Activated T-helper 1 cell treated with anti-CD3 and anti-CD28 coated beads, Interleukin-12 subunit alpha, Interleukin-12 subunit beta, Interleukin-2, Interleukin-4 antibody, amounts not matched to agents 30 ng/mL and 10 ng/mL and 1 ng/mL, durations not matched to agents 14 hours and 24 hours and 36 hours (primary cell): ENCODE data around the gene ARHGAP25. TPM values are rescaled to one million over a fixed set of nuclear protein-coding genes. Genes with fewer than 3 reads are reported as not detected.

Experiments used
- DNase-seq: peaks from one replicate; pipeline ENCODE4 v3.0.0; 2021; ENCODE audit warnings: low spot score
- H3K27ac Mint-ChIP-seq: one replicate; pipeline ENCODE4 v1.8.0; 2021; ENCODE audit warnings: mild to moderate bottlenecking, mixed read lengths
- H3K27me3 Mint-ChIP-seq: one replicate; pipeline ENCODE4 v1.8.0; 2022; ENCODE audit warnings: mild to moderate bottlenecking, moderate library complexity, mixed read lengths; ENCODE audit not compliant: insufficient read depth
- H3K36me3 Mint-ChIP-seq: one replicate; pipeline ENCODE4 v1.8.0; 2021; ENCODE audit warnings: low read depth, mixed read lengths
- H3K4me1 Mint-ChIP-seq: one replicate; pipeline ENCODE4 v1.8.0; 2021; ENCODE audit warnings: low read depth, mixed read lengths
- H3K4me3 Mint-ChIP-seq: one replicate; pipeline ENCODE4 v1.8.0; 2021; ENCODE audit warnings: mild to moderate bottlenecking, moderate library complexity, mixed read lengths
- H3K9me3 Mint-ChIP-seq: one replicate; pipeline ENCODE4 v1.8.0; 2021; ENCODE audit warnings: mixed read lengths
- intact Hi-C: fragments of 100-400 bp; cut with micrococcal nuclease; formaldehyde crosslinking; loops from one replicate; pipeline ENCODE4 v1.15.1; 2024
- total RNA-seq: library from RNA; stranded (reverse); gene quantifications from 2 replicates; pipeline ENCODE4 v1.2.3, GENCODE V29; 2022

Gene ARHGAP25
- total RNA-seq, 1 donor from 2014 or later, result 74.2 TPM

- no peak overlapping the region for H3K27ac Mint-ChIP-seq
- H3K4me3 Mint-ChIP-seq, result no peak overlapping the region
- intact Hi-C loops, result no loop called here
- H3K27me3 Mint-ChIP-seq, result no peaks in the 10 kb centered on the region
- peaks cover 60% of the 10 kb centered on the region for H3K36me3 Mint-ChIP-seq
- peaks cover 38% of the 10 kb centered on the region for H3K4me1 Mint-ChIP-seq
- no peak for DNase-seq
- no peaks in the 10 kb centered on the region for H3K9me3 Mint-ChIP-seq
These were observed 90.2 kb downstream of the ARHGAP25 start for GRCh38 chr2:68824831-68825230.

- H3K27me3 Mint-ChIP-seq, result no peaks in the 10 kb centered on the region
- no peak overlapping the region for H3K4me3 Mint-ChIP-seq
- intact Hi-C loops, result no loop called here
- H3K9me3 Mint-ChIP-seq, result no peaks in the 10 kb centered on the region
- peaks cover 59% of the 10 kb centered on the region for H3K36me3 Mint-ChIP-seq
- H3K27ac Mint-ChIP-seq, result peak overlapping the region; percentile 1
- H3K4me1 Mint-ChIP-seq, result peaks cover 49% of the 10 kb centered on the region
- no peak for DNase-seq
These were observed 91.3 kb downstream of the ARHGAP25 start for GRCh38 chr2:68825866-68826265.

DNA sequence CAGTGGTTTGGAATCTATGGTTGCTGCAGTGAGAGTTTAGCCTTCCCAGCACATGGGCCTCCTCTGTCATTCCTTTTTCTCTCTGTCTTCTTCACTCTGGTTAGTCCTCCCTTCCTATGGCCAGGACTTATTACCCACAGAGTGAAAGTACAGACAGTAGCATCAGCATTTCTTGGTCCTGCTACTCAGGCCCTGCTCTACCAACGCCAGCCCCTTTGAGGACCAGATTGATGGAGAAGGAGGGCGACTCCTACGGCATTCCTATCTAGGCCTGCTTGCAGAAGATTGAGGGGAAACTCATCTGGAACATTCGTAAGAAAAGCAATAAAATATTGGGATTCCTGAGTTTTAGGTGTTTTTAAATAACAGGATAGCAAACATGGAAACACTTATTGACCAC, 93.1 kb downstream of the ARHGAP25 start:
- intact Hi-C loops, result no loop called here
- H3K36me3 Mint-ChIP-seq, result peaks cover 50% of the 10 kb centered on the region
- H3K9me3 Mint-ChIP-seq, result no peaks in the 10 kb centered on the region
- peaks cover 67% of the 10 kb centered on the region for H3K4me1 Mint-ChIP-seq
- no peak for DNase-seq
- peak overlapping the region; percentile 49 for H3K27ac Mint-ChIP-seq
- no peak overlapping the region for H3K4me3 Mint-ChIP-seq
- no peaks in the 10 kb centered on the region for H3K27me3 Mint-ChIP-seq

DNA sequence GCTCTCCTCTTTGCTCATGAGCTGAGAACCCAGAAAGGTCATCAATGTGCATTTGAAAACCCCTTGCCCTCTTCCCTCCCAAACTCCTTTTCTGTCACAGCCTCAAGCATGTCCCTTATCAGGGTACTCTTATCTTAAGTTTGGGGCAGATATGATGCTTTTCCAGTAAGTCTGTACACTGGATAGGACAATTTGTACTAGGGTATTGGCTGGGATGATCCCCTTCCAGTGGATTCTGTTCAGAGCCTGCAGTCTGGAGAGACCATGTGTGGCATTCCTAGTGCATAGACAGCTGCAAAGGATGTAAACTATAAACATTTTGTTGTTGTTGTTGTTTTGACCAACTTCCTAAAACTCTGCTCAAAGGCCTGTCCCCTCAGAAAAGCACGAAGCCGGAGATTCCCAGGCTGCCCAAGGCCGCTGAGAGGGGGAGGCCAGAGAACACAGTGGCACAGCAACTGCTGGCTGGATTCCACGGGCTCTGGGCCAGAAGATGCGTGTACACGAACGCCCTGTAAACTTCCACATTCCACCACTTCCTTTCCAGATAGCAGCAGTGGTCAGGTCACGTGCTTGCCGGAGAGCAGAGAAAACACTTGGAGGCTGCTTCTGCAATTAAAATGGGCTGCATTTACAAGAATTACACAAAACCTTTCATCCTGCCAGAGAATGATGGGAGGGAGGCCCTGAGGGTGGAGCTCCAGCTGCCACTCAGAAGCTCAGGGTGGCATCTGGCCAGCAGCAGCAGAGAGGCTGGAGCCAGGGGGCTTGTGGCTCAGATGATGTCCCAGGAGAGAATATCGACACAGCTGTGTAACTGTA, 94.5 kb downstream of the ARHGAP25 start:
- Mint-ChIP-seq H3K4me3 (peak overlapping the region; percentile 71), H3K27me3 (no peaks in the 10 kb centered on the region), H3K4me1 (peaks cover 77% of the 10 kb centered on the region), H3K9me3 (no peaks in the 10 kb centered on the region), H3K27ac (peak overlapping the region; percentile 92), H3K36me3 (peaks cover 38% of the 10 kb centered on the region)
- intact Hi-C loops, result no loop called here
- peak; percentile 71 for DNase-seq

GRCh38 chr2:68829749-68830148, 95.1 kb downstream of the ARHGAP25 start:
- H3K27me3 Mint-ChIP-seq, result no peaks in the 10 kb centered on the region
- intact Hi-C loops, result loop anchor here (2.0 to 5.0 kb wide), 3 partner anchors 15 to 177 kb away; no protein-coding TSS in a partner anchor
- H3K27ac Mint-ChIP-seq, result peak overlapping the region; percentile 92
- H3K9me3 Mint-ChIP-seq, result no peaks in the 10 kb centered on the region
- DNase-seq, result no peak
- peaks cover 79% of the 10 kb centered on the region for H3K4me1 Mint-ChIP-seq
- H3K36me3 Mint-ChIP-seq, result peaks cover 33% of the 10 kb centered on the region
- peak overlapping the region; percentile 71 for H3K4me3 Mint-ChIP-seq

DNA sequence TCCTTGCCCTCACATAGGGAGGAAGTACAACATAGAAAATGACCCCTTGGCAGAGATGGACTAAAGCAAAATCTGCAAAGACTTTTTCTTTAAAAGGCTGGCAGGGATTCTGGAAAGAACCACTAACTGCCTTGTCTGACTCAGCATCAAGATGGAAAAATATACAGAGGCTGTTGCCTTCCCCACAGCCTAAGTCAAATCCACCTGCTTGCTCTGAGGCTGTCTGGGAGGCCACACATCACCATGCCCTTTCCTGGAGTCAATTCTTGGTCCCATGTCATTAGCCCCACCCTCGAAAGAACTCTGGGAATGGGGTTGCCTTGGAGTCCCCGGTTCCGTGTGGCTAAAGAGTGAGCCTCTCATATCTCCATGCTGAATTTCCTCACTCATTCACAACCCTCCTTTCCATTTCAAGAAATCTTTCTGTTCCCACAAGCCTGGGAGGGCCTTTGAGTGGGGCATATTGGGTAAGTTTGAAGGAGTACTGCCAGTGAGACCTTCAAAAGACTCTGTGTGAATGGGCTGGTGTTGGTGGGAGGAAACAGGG, 97.1 kb downstream of the ARHGAP25 start:
- Mint-ChIP-seq H3K4me1 (peaks cover 85% of the 10 kb centered on the region), H3K27me3 (no peaks in the 10 kb centered on the region), H3K36me3 (peaks cover 18% of the 10 kb centered on the region), H3K27ac (peak overlapping the region; percentile 88), H3K4me3 (peak overlapping the region; percentile 62), H3K9me3 (no peaks in the 10 kb centered on the region)
- intact Hi-C loops, result loop anchor here (1.0 to 5.0 kb wide), 5 partner anchors 17 to 179 kb away; no protein-coding TSS in a partner anchor
- DNase-seq, result no peak

GRCh38 chr2:68832233-68832869, 97.7 kb downstream of the ARHGAP25 start:
- Mint-ChIP-seq H3K27me3 (no peaks in the 10 kb centered on the region), H3K27ac (peak overlapping the region; percentile 88), H3K4me3 (peak overlapping the region; percentile 62), H3K9me3 (no peaks in the 10 kb centered on the region), H3K36me3 (peaks cover 17% of the 10 kb centered on the region), H3K4me1 (peaks cover 86% of the 10 kb centered on the region)
- intact Hi-C loops, result loop anchor here (1.0 to 5.0 kb wide), 4 partner anchors 35 to 180 kb away; no protein-coding TSS in a partner anchor
- no peak for DNase-seq

DNA sequence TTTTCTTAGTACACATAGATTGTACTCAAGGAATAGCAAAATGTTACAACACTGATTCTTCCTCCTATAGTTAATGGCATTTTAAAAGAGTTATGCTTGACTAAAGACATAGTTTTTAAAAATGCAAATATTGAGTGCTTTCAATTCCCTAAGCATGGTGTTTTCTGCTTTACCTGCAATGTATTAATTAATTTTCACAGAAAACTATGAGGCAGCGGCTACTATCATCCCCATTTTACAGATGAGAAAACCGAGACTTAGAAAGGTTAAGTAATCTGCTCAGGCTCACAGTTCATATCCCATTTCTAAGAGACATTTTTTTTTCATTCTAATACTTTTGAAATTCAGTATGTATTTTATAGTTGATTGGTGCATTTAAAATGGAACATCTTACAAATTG, 98.6 kb downstream of the ARHGAP25 start:
- no peaks in the 10 kb centered on the region for H3K27me3 Mint-ChIP-seq
- intact Hi-C loops, result loop anchor here (5.0 kb wide), 2 partner anchors 36 to 181 kb away; no protein-coding TSS in a partner anchor

GRCh38 chr2:68834737-68835376, 100.2 kb downstream of the ARHGAP25 start:
- Mint-ChIP-seq H3K36me3 (peaks cover 2% of the 10 kb centered on the region), H3K27me3 (no peaks in the 10 kb centered on the region), H3K4me1 (peaks cover 70% of the 10 kb centered on the region), H3K4me3 (no peak overlapping the region), H3K9me3 (no peaks in the 10 kb centered on the region), H3K27ac (peak overlapping the region; percentile 27)
- DNase-seq, result no peak
- intact Hi-C loops, result loop anchor here (5.0 kb wide), 3 partner anchors 38 to 448 kb away; no protein-coding TSS in a partner anchor

More for the DNA sequence above, 98.6 kb downstream of the ARHGAP25 start:
- Mint-ChIP-seq H3K36me3 (peaks cover 11% of the 10 kb centered on the region), H3K9me3 (no peaks in the 10 kb centered on the region), H3K4me1 (peaks cover 87% of the 10 kb centered on the region), H3K27ac (no peak overlapping the region), H3K4me3 (no peak overlapping the region)
- no peak for DNase-seq

- Mint-ChIP-seq H3K36me3 (peaks cover 1% of the 10 kb centered on the region), H3K27ac (no peak overlapping the region), H3K9me3 (no peaks in the 10 kb centered on the region), H3K4me1 (peaks cover 62% of the 10 kb centered on the region), H3K27me3 (no peaks in the 10 kb centered on the region), H3K4me3 (no peak overlapping the region)
- intact Hi-C loops, result loop anchor here (2.0 to 5.0 kb wide), 2 partner anchors 119 to 448 kb away; no protein-coding TSS in a partner anchor
- no peak for DNase-seq
These were observed 101.0 kb downstream of the ARHGAP25 start for GRCh38 chr2:68835621-68836020.

DNA sequence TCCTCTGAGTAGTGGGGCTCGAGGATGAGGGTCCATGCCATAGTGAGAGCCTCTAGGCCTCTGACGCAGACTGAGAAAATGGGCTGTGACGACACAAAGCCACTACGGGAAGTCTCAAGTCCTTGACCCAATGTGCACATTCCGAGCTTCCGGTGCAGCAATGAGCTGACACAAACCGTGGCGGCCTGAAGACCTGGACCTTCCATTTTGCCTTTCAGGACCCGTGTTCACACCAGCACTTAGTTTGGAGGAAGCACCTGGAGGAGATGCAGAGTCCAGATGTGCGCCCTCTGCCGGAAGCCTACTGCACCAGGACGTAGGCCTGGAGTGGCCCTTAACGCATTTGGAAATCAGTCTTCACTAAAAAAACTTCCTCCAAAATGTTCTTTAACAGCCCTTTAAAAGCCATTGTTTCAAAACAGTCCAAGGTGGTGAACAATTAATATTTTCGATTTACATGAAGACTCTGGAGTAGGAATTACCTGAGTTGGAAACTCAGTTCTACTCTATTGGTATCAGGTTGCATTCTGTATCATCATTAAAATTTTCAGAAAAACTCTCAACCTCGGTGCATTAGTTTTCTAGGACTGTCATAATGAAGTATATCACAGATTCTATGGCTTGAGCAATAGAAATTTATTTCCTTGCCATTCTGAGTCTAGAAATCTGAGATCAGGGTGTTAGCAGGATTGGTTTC, 102.7 kb downstream of the ARHGAP25 start:
- Mint-ChIP-seq H3K27me3 (peaks cover 2% of the 10 kb centered on the region), H3K9me3 (no peaks in the 10 kb centered on the region), H3K36me3 (no peaks in the 10 kb centered on the region), H3K4me3 (no peak overlapping the region), H3K27ac (peak overlapping the region; percentile 83), H3K4me1 (peaks cover 45% of the 10 kb centered on the region)
- peak; percentile 42 for DNase-seq
- intact Hi-C loops, result loop anchor here (1.0 to 5.0 kb wide), 6 partner anchors 70 to 450 kb away; no protein-coding TSS in a partner anchor

DNA sequence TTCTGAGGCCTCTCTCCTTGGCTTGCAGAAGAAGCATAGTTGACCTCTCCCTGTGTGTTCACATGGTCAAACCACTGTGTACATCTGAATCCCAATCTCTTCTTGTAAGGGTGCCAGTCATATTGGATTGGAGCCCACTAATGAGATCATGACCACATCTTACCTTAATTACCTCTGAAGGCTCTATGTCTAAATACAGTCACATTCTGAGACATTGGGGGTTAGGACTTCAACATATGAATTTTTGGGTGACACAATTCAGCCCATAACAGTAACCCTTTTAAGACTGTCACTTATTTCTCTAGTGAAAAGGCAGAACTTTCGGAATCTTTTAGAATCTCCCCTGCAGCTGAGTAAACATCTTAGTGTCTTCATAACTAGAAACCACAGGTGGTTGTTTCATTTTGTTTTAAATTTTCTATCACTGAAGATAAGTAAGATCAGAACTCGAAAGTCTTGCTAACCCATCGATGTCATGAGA, 103.3 kb downstream of the ARHGAP25 start:
- no peak for DNase-seq
- intact Hi-C loops, result loop anchor here (1.0 to 5.0 kb wide), 8 partner anchors 70 to 451 kb away; partner anchors contain the start of genes APLF and FBXO48
- Mint-ChIP-seq H3K4me1 (peaks cover 39% of the 10 kb centered on the region), H3K27me3 (peaks cover 4% of the 10 kb centered on the region), H3K9me3 (no peaks in the 10 kb centered on the region), H3K27ac (peak overlapping the region; percentile 83), H3K4me3 (no peak overlapping the region), H3K36me3 (no peaks in the 10 kb centered on the region)
